Glutamatergic neuron (in vitro differentiated cells): ENCODE data around the gene TSPAN4. TPM values are rescaled to one million over a fixed set of nuclear protein-coding genes. Genes with fewer than 3 reads are reported as not detected.

Experiments
- DNase-seq: peaks from one replicate; pipeline ENCODE4 v3.0.0; 2022
- H3K27ac Mint-ChIP-seq: one replicate; pipeline ENCODE4 v1.8.0; 2020; ENCODE audit warnings: mild to moderate bottlenecking, mixed read lengths, inconsistent platforms; ENCODE audit not compliant: unreplicated experiment
- H3K27me3 Mint-ChIP-seq: one replicate; pipeline ENCODE4 v1.8.0; 2020; ENCODE audit warnings: mild to moderate bottlenecking, moderate library complexity, mixed read lengths, inconsistent platforms; ENCODE audit not compliant: unreplicated experiment
- H3K36me3 Mint-ChIP-seq: one replicate; pipeline ENCODE4 v1.8.0; 2020; ENCODE audit warnings: mild to moderate bottlenecking, mixed read lengths, inconsistent platforms; ENCODE audit not compliant: unreplicated experiment
- H3K4me1 Mint-ChIP-seq: one replicate; pipeline ENCODE4 v1.8.0; 2020; ENCODE audit warnings: mild to moderate bottlenecking, low read depth, mixed read lengths, inconsistent platforms; ENCODE audit not compliant: unreplicated experiment
- H3K4me3 Mint-ChIP-seq: one replicate; pipeline ENCODE4 v1.8.0; 2020; ENCODE audit warnings: mild to moderate bottlenecking, mixed read lengths, inconsistent platforms; ENCODE audit not compliant: unreplicated experiment
- H3K9me3 Mint-ChIP-seq: one replicate; pipeline ENCODE4 v1.8.0; 2020; ENCODE audit warnings: mild to moderate bottlenecking, moderate library complexity, mixed read lengths, inconsistent platforms; ENCODE audit not compliant: unreplicated experiment
- CTCF ChIP-seq: fragments of 200-600 bp; sonication (generic); IDR thresholded peaks from one replicate; pipeline ENCODE4 v1.5.0; 2021; ENCODE audit not compliant: partially characterized antibody, unreplicated experiment
- total RNA-seq: library from RNA; stranded (reverse); fragmentation: NEBNext Ultra II Directional; extraction: Animal tissue kit (Norgen Biotek cat#: 25700); gene quantifications from one replicate; pipeline ENCODE4 v1.2.1, GENCODE V29; 2021; ENCODE audit not compliant: unreplicated experiment

Gene TSPAN4
- total RNA-seq, 1 donor from 2014 or later = 82.5 TPM

- peaks cover 7% of the 10 kb centered on the region for H3K9me3 Mint-ChIP-seq
- H3K4me3 Mint-ChIP-seq = peak overlapping the region; percentile 90
- H3K27ac Mint-ChIP-seq = no peak overlapping the region
- TF ChIP-seq CTCF = no peak
- no peaks in the 10 kb centered on the region for H3K36me3 Mint-ChIP-seq
- no peak for DNase-seq
- peaks cover 5% of the 10 kb centered on the region for H3K4me1 Mint-ChIP-seq
- H3K27me3 Mint-ChIP-seq = no peaks in the 10 kb centered on the region
These were observed 67.5 kb downstream of the TSPAN4 start for GRCh38 chr11:910044-910588.

GRCh38 chr11:910589-911030 lies 68.0 kb downstream of the TSPAN4 start, which contains the start of gene CHID1:
Gene CHID1, minus strand, starts transcription at chr11:910810. Its CDS starts 5,994 bp downstream, at chr11:904816.
- no peak for TF ChIP-seq CTCF
- H3K27ac Mint-ChIP-seq = peak within 1 kb of the TSS; percentile 99
- no peaks in the 10 kb centered on the region for H3K36me3 Mint-ChIP-seq
- DNase-seq = peak; percentile 91
- peaks cover 5% of the 10 kb centered on the region for H3K4me1 Mint-ChIP-seq
- peak within 1 kb of the TSS; percentile 92 for H3K4me3 Mint-ChIP-seq
- H3K9me3 Mint-ChIP-seq = peaks cover 7% of the 10 kb centered on the region
- no peaks in the 10 kb centered on the region for H3K27me3 Mint-ChIP-seq

GRCh38 chr11:911031-911889 lies 68.6 kb downstream of the TSPAN4 start:
- H3K27ac Mint-ChIP-seq = peak overlapping the region; percentile 99
- no peaks in the 10 kb centered on the region for H3K36me3 Mint-ChIP-seq
- H3K4me3 Mint-ChIP-seq = peak overlapping the region; percentile 92
- peaks cover 7% of the 10 kb centered on the region for H3K9me3 Mint-ChIP-seq
- no peak for TF ChIP-seq CTCF
- peak; percentile 68 for DNase-seq
- peaks cover 5% of the 10 kb centered on the region for H3K4me1 Mint-ChIP-seq
- H3K27me3 Mint-ChIP-seq = no peaks in the 10 kb centered on the region

- H3K9me3 Mint-ChIP-seq = peaks cover 5% of the 10 kb centered on the region
- no peak for DNase-seq
- peak overlapping the region; percentile 99 for H3K27ac Mint-ChIP-seq
- TF ChIP-seq CTCF = no peak
- peaks cover 5% of the 10 kb centered on the region for H3K4me1 Mint-ChIP-seq
- H3K4me3 Mint-ChIP-seq = peak overlapping the region; percentile 92
- no peaks in the 10 kb centered on the region for H3K27me3 Mint-ChIP-seq
- no peaks in the 10 kb centered on the region for H3K36me3 Mint-ChIP-seq
These were observed 69.2 kb downstream of the TSPAN4 start for GRCh38 chr11:911890-912219.

- no peak for DNase-seq
- H3K36me3 Mint-ChIP-seq = no peaks in the 10 kb centered on the region
- TF ChIP-seq CTCF = no peak
- H3K27me3 Mint-ChIP-seq = no peaks in the 10 kb centered on the region
- peaks cover 5% of the 10 kb centered on the region for H3K9me3 Mint-ChIP-seq
- peaks cover 5% of the 10 kb centered on the region for H3K4me1 Mint-ChIP-seq
- H3K27ac Mint-ChIP-seq = no peak overlapping the region
- no peak overlapping the region for H3K4me3 Mint-ChIP-seq
These were observed 69.6 kb downstream of the TSPAN4 start for GRCh38 chr11:912266-912665.
